ENCODE data around the gene MPPED2. TPM values are rescaled to one million over a fixed set of nuclear protein-coding genes. Genes with fewer than 3 reads are reported as not detected.

The MPPED2 gene, protein sequence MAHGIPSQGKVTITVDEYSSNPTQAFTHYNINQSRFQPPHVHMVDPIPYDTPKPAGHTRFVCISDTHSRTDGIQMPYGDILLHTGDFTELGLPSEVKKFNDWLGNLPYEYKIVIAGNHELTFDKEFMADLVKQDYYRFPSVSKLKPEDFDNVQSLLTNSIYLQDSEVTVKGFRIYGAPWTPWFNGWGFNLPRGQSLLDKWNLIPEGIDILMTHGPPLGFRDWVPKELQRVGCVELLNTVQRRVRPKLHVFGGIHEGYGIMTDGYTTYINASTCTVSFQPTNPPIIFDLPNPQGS
- 5.9 TPM for polyA plus RNA-seq (2013, experiment 1 of 2)
- polyA plus RNA-seq (2013, experiment 2 of 2) = 10.0 TPM

DNA sequence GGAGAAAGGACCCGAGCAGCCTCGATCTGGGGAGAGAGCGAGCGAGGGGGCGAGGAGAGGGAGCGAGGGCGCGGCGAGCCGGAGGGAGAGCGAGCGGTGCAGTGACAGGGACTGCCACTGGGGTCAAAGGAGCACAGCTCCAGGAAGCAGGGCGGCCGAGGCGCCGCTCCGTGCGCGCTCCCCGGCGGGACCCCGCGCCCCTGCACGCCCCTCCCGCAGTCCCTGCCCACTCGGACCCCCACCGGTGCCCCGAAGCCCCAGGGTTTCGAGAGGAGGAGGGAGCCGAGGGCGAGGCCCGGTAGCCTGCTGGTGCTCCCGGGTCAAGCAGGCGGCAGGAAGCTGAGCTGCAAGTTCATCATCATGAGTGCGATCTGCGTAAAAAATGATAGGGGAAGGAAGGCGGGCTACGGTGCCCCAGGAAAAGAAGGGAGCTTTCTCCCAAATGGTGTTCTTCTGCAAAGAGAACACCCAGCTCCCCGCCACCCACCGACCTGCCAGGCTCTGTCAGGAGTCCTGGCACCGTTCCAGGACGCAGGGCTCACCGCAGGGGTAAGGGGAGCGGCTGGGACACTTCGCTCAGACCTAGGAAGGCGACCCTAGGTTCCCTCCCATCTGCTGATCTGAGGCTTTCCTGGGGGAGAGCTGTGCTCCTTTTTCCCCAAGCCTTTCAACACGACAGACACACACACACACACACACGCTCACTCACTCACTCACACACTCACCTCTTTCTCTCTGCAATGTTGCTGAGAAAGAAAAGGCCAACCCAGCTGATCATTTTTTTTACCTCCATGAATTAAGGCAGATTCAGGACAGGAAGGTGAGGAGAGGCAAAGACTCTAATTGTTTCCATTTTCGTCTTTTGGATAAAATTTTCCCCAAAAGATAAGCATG is at the start of gene MPPED2:
TSS of gene MPPED2 (minus strand) at position 103 of the 894 bp plus-strand sequence. CDS start 5,980 bp downstream, outside the sequence.
- Histone ChIP-seq H3K9me3 (ENCODE audit: control insufficient read depth, low read length) (no peaks in the 10 kb centered on the region), H3K27ac (ENCODE audit: low read depth, low read length, severe bottlenecking) (no peak within 1 kb of the TSS), H3K4me1 (ENCODE audit: control insufficient read depth, insufficient read depth, low read length, poor library complexity, severe bottlenecking) (no peaks in the 10 kb centered on the region), H3K36me3 (ENCODE audit: control insufficient read depth, insufficient read depth, low read length) (no peaks in the 10 kb centered on the region), H3K4me3 (ENCODE audit: extremely low read depth, insufficient read depth, low read length, poor library complexity, severe bottlenecking) (peak within 1 kb of the TSS; percentile 75)
- 1% methylated on average over 32 to 34 of the region's 49 CpGs for WGBS, 2 experiments (ENCODE audit: insufficient coverage in 2 of 2)

DNA sequence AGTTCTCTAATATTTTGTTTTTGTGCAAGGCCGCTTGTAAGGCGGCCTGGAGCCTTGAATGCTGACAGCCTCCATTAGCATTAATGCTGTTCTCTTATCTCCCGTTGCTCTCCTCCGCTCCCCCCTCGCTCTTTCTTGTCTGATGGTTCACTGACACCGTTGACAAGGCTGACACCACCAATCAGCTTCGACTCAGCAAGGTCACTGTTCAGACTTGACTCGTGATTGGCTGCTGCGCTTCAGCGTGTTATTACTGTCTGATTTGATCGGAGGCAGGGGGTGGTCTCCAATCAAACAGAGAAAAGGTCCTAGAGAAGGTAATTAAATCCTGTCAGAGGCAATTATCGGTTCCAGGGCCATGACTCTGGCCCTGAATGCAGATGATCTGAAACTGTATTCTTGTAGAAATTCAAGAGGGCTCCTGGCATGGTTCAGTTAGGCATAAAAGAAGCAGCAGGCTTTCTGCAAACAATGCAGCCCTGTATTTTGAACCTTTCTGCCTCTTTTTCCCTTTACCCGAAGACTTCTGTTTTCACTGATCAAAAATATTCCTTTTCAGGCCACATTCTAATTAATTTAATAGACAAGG is 49.3 kb upstream of the MPPED2 start:
- Histone ChIP-seq H3K36me3 (ENCODE audit: control insufficient read depth, insufficient read depth, low read length) (no peaks in the 10 kb centered on the region), H3K4me3 (ENCODE audit: extremely low read depth, insufficient read depth, low read length, poor library complexity, severe bottlenecking) (no peak overlapping the region), H3K9me3 (ENCODE audit: control insufficient read depth, low read length) (no peaks in the 10 kb centered on the region), H3K4me1 (ENCODE audit: control insufficient read depth, insufficient read depth, low read length, poor library complexity, severe bottlenecking) (no peaks in the 10 kb centered on the region), H3K27ac (ENCODE audit: low read depth, low read length, severe bottlenecking) (no peak overlapping the region)
- WGBS, 2 experiments (ENCODE audit: insufficient coverage in 2 of 2) = 38% methylated on average over 10 to 12 of the region's 13 CpGs

DNA sequence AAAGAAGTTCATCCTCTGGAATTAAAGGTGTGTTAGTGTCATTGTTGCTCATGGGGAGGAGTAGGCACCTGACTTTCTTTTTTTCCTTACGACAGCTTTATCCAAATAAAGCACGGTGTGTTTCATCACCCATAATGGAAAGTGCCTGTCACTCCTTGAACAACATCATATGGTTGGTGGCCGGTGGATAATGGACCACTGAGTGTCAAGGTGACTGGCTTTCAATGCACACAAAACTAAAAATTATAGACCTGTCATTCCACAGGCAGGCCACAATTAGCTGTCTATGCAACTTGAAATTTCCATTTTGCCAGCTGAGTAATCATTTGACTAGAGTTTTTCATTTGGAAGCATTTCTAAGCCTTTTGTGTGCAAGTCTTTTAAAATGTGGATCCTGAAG is 45.0 kb upstream of the MPPED2 start:
- Histone ChIP-seq H3K36me3 (ENCODE audit: control insufficient read depth, insufficient read depth, low read length) (no peaks in the 10 kb centered on the region), H3K27ac (ENCODE audit: low read depth, low read length, severe bottlenecking) (no peak overlapping the region), H3K9me3 (ENCODE audit: control insufficient read depth, low read length) (no peaks in the 10 kb centered on the region), H3K4me1 (ENCODE audit: control insufficient read depth, insufficient read depth, low read length, poor library complexity, severe bottlenecking) (no peaks in the 10 kb centered on the region), H3K4me3 (ENCODE audit: extremely low read depth, insufficient read depth, low read length, poor library complexity, severe bottlenecking) (no peak overlapping the region)
- WGBS, 2 experiments (ENCODE audit: insufficient coverage in 2 of 2) = 92 to 93% methylated on average over 2 to 3 of the region's 3 CpGs

DNA sequence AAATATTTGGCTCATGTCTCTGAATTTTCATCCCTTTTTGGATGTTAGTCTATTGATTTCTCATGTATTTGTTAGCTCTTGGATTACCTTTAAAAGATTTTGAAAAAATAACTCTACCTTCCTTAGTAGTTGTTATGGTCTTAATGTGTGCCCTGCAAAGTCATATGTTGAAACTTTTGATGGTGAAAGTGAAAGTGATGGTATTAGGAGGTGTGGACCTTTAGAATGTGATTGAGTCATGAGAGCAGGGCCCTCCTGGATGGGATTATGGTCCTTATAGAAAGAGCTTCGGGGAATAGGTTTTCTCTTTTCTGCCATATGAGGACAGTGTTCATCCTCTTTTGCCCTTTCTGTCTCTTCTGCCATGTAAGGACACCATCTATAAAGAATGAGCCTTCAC is 33.6 kb upstream of the MPPED2 start:
- Histone ChIP-seq H3K27ac (ENCODE audit: low read depth, low read length, severe bottlenecking) (no peak overlapping the region), H3K4me1 (ENCODE audit: control insufficient read depth, insufficient read depth, low read length, poor library complexity, severe bottlenecking) (no peaks in the 10 kb centered on the region), H3K4me3 (ENCODE audit: extremely low read depth, insufficient read depth, low read length, poor library complexity, severe bottlenecking) (no peak overlapping the region), H3K9me3 (ENCODE audit: control insufficient read depth, low read length) (no peaks in the 10 kb centered on the region), H3K36me3 (ENCODE audit: control insufficient read depth, insufficient read depth, low read length) (no peaks in the 10 kb centered on the region)
- WGBS, 2 experiments (ENCODE audit: insufficient coverage in 2 of 2) = no CpG with 5 or more reads among the region's 1 CpG

DNA sequence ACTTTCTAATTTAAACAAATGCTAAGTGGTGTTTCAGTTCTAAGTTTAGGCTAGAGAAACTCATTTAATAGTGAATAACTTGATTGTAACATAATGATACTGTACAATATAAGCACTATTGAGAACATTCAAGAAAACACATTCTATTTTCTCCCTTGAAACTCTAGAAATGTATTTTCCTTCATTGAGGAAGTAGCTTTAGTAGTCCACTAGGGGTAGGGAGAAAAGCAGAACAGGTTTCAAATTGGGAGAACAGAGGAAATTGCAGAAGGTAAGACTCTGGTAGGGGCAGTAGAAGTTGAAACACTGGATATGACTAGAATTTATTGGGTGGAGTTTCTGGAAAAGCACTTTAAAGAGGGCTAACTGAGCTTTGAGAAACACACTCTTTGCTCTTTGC is 31.6 kb upstream of the MPPED2 start:
- Histone ChIP-seq H3K4me1 (ENCODE audit: control insufficient read depth, insufficient read depth, low read length, poor library complexity, severe bottlenecking) (no peaks in the 10 kb centered on the region), H3K27ac (ENCODE audit: low read depth, low read length, severe bottlenecking) (no peak overlapping the region), H3K36me3 (ENCODE audit: control insufficient read depth, insufficient read depth, low read length) (no peaks in the 10 kb centered on the region), H3K4me3 (ENCODE audit: extremely low read depth, insufficient read depth, low read length, poor library complexity, severe bottlenecking) (no peak overlapping the region), H3K9me3 (ENCODE audit: control insufficient read depth, low read length) (no peaks in the 10 kb centered on the region)

DNA sequence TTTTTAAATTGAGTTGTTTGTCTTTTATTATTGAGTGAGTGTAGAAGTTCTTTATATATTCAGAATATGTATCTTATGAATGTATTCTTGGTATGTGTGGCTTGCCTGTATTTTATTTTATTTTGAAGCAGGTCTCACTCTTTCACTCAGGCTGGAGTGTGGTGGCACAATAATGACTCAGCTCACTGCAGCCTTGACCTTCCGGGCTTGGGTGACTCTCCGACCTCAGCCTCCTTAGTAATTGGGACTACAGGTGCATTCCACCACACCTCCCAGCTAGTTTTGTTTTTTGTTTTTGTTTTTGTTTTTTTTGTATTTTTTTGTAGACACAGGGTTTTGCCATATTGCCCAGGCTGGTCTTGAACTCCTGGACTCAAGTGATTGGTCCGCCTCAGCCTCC is 24.5 kb upstream of the MPPED2 start:
- Histone ChIP-seq H3K4me1 (ENCODE audit: control insufficient read depth, insufficient read depth, low read length, poor library complexity, severe bottlenecking) (no peaks in the 10 kb centered on the region), H3K4me3 (ENCODE audit: extremely low read depth, insufficient read depth, low read length, poor library complexity, severe bottlenecking) (no peak overlapping the region), H3K9me3 (ENCODE audit: control insufficient read depth, low read length) (no peaks in the 10 kb centered on the region), H3K27ac (ENCODE audit: low read depth, low read length, severe bottlenecking) (no peak overlapping the region), H3K36me3 (ENCODE audit: control insufficient read depth, insufficient read depth, low read length) (no peaks in the 10 kb centered on the region)
- WGBS, 2 experiments (ENCODE audit: insufficient coverage in 2 of 2) = 80 to 86% methylated on average over 1 of the region's 3 CpGs

DNA sequence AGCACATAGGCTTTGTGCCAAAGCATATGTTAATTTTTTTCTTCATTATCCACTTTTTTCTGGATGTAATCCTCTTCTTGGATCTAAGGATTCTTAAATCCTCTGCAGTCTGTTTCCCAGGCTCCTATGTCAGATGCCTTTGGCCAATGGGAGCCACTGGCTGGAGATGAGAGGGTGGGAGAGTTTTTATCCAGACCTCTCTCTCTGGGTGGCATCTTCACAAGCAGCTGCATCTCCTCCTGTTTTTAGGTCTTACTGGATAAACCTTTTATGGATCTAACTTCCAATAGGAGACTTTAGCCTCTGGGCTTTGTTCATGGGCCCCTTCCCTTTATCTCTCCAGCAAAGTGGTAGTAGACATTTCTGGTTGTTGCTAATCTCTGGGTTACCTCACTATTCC is 22.4 kb upstream of the MPPED2 start:
- H3K27ac ChIP-seq (ENCODE audit: low read depth, low read length, severe bottlenecking) = no peak overlapping the region
- H3K36me3 ChIP-seq (ENCODE audit: control insufficient read depth, insufficient read depth, low read length) = no peaks in the 10 kb centered on the region
- no peaks in the 10 kb centered on the region for H3K9me3 ChIP-seq (ENCODE audit: control insufficient read depth, low read length)
- H3K4me1 ChIP-seq (ENCODE audit: control insufficient read depth, insufficient read depth, low read length, poor library complexity, severe bottlenecking) = no peaks in the 10 kb centered on the region
- H3K4me3 ChIP-seq (ENCODE audit: extremely low read depth, insufficient read depth, low read length, poor library complexity, severe bottlenecking) = no peak overlapping the region

DNA sequence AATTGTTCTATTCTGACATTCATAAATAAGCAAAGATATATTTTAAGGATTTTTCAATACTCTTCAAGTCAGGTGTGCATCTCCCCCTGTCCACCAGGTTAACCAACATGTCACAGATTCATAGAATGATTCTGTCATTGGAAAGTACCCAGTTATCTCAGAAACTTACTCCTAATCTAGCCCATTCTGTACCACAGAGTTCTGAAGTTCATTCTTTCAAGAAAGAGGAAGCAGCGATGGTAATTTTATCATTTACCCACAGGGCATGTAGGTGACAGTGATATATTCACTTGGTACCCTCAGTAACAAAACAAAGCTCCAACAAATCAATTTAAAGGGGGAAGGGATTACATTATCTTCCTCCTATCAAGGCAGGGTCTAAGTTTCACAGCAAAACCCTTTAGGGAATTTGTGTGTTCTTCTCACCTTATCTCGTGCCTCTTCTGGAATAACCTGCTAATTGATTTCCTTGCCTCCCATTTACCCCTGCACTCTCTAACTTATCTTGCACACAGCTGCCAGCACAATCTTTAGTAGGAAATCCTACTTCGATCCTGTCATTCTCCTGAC is 19.0 kb upstream of the MPPED2 start:
- no peak overlapping the region for H3K27ac ChIP-seq (ENCODE audit: low read depth, low read length, severe bottlenecking)
- no peaks in the 10 kb centered on the region for H3K4me1 ChIP-seq (ENCODE audit: control insufficient read depth, insufficient read depth, low read length, poor library complexity, severe bottlenecking)
- no peaks in the 10 kb centered on the region for H3K36me3 ChIP-seq (ENCODE audit: control insufficient read depth, insufficient read depth, low read length)
- H3K4me3 ChIP-seq (ENCODE audit: extremely low read depth, insufficient read depth, low read length, poor library complexity, severe bottlenecking) = no peak overlapping the region
- 81 to 85% methylated on average over 2 of the region's 3 CpGs for WGBS, 2 experiments (ENCODE audit: insufficient coverage in 2 of 2)
- no peaks in the 10 kb centered on the region for H3K9me3 ChIP-seq (ENCODE audit: control insufficient read depth, low read length)

DNA sequence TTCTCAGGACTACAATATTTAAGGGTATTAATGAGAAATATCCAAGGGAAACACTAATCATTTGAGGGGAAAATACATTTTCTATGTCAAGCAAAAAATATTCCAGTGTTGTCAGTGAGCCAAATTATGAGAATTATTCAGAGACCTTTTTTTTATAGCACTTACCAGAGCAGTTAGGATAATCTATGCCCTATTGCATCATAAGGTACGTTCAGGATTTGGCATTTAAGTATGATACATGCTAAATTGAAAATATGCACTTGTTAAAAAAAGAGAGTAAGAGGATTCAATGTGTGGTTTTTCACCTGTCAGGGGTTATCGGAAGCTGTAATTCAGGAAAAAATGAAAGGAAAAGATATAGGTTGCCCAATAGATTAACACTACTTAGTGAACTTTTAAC is 17.2 kb upstream of the MPPED2 start:
- Histone ChIP-seq H3K9me3 (ENCODE audit: control insufficient read depth, low read length) (no peaks in the 10 kb centered on the region), H3K4me3 (ENCODE audit: extremely low read depth, insufficient read depth, low read length, poor library complexity, severe bottlenecking) (no peak overlapping the region)
- 100% methylated on average over 1 of the region's 2 CpGs; no CpG with 5 or more reads in 1 of the 2 experiments for WGBS, 2 experiments (ENCODE audit: insufficient coverage in 2 of 2)

DNA sequence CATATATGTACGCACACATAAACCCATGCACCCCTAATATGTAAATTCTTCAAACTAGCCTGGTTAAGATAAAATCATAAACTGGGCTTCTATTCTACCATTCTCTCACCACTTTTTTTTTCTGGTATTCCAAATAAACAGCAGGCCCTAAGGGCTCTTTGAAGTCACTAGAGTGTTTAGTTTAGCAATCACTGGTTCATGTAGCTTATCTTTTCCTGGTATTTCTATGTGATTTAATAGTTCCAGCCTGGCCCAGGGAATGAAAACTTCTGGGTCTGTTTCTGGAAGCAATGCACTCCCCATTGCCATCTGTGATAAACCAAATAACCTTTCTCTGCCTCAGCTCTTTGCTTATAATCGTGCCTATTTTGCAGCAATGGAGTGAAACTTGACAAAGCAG is 10.7 kb upstream of the MPPED2 start:
- Histone ChIP-seq H3K27ac (ENCODE audit: low read depth, low read length, severe bottlenecking) (no peak overlapping the region), H3K4me1 (ENCODE audit: control insufficient read depth, insufficient read depth, low read length, poor library complexity, severe bottlenecking) (peaks cover 4% of the 10 kb centered on the region), H3K9me3 (ENCODE audit: control insufficient read depth, low read length) (no peaks in the 10 kb centered on the region), H3K36me3 (ENCODE audit: control insufficient read depth, insufficient read depth, low read length) (no peaks in the 10 kb centered on the region), H3K4me3 (ENCODE audit: extremely low read depth, insufficient read depth, low read length, poor library complexity, severe bottlenecking) (no peak overlapping the region)
- 50 to 67% methylated on average over 2 of the region's 2 CpGs for WGBS, 2 experiments (ENCODE audit: insufficient coverage in 2 of 2)

More for the DNA sequence above, 17.2 kb upstream of the MPPED2 start:
- Histone ChIP-seq H3K36me3 (ENCODE audit: control insufficient read depth, insufficient read depth, low read length) (no peaks in the 10 kb centered on the region), H3K4me1 (ENCODE audit: control insufficient read depth, insufficient read depth, low read length, poor library complexity, severe bottlenecking) (no peaks in the 10 kb centered on the region), H3K27ac (ENCODE audit: low read depth, low read length, severe bottlenecking) (no peak overlapping the region)
